GM12891 (cell line): ENCODE results near the gene RXYLT1.

ENCODE experiments used
- PAX5 ChIP-seq: IDR thresholded peaks from 2 replicates; pipeline ENCODE4 v1.6.1; 2011; ENCODE audit warnings: low read length, moderate library complexity, mild to moderate bottlenecking; ENCODE audit not compliant: insufficient read depth, severe bottlenecking
- POLR2A ChIP-seq: IDR thresholded peaks from 2 replicates; pipeline ENCODE4 v1.6.1; 2011; ENCODE audit warnings: low read depth, low read length, control low read depth
- POLR2AphosphoS5 ChIP-seq: IDR thresholded peaks from 2 replicates; pipeline ENCODE4 v1.6.1; 2011; ENCODE audit warnings: low read depth, low read length, control low read depth
- SPI1 ChIP-seq: IDR thresholded peaks from 2 replicates; pipeline ENCODE4 v1.6.1; 2011; ENCODE audit warnings: low read depth, low read length, control low read depth
- TAF1 ChIP-seq: IDR thresholded peaks from 2 replicates; pipeline ENCODE4 v1.6.1; 2011; ENCODE audit warnings: low read depth, low read length, control low read depth

- TF ChIP-seq POLR2A (no peak), POLR2AphosphoS5 (no peak), SPI1 (no peak), TAF1 (no peak), PAX5 (no peak)
These were observed 31.6 kb downstream of the RXYLT1 start for GRCh38 chr12:63811334-63811733.
